GM12878 (cell line): ENCODE results near the gene IKBKG.

ENCODE experiments used
- BRCA1 ChIP-seq: IDR thresholded peaks from 2 replicates; pipeline ENCODE4 v1.6.1; 2011; ENCODE audit warnings: low read depth, low read length, improper control_type of control experiment
- LARP7 ChIP-seq: fragments of 450-650 bp; IDR thresholded peaks from 2 replicates; pipeline ENCODE4 v1.6.1; 2017; ENCODE audit warnings: mild to moderate bottlenecking
- NFYA ChIP-seq: IDR thresholded peaks from 2 replicates; pipeline ENCODE4 v1.6.1; 2011; ENCODE audit warnings: low read depth, mild to moderate bottlenecking, low read length, improper control_type of control experiment, borderline replicate concordance
- NR2C2 ChIP-seq: IDR thresholded peaks from 2 replicates; pipeline ENCODE4 v1.6.1; 2011; ENCODE audit warnings: borderline replicate concordance, low read depth; ENCODE audit not compliant: control insufficient read depth, insufficient read length
- NRF1 ChIP-seq: conservative IDR thresholded peaks from 2 replicates; pipeline ENCODE4 v1.6.1; 2011; ENCODE audit warnings: mild to moderate bottlenecking, low read depth, low read length, improper control_type of control experiment
- TAF1 ChIP-seq: IDR thresholded peaks from 2 replicates; pipeline ENCODE4 v1.6.1; 2011; ENCODE audit warnings: mild to moderate bottlenecking, low read depth, low read length, borderline replicate concordance
- ZNF207 ChIP-seq: fragments of 450-650 bp; IDR thresholded peaks from 2 replicates; pipeline ENCODE4 v1.6.1; 2014; ENCODE audit warnings: antibody characterized with exemption, mild to moderate bottlenecking, borderline replicate concordance
- TF ChIP-seq, protein P1 (sequence below), 3 experiments: IDR thresholded peaks in 2 of 3; conservative IDR thresholded peaks in 1 of 3; 2 replicates each; pipeline ENCODE4 v1.5.1; 2011; ENCODE audit warnings: low read depth in 3 of 3, low read length in 3 of 3, mild to moderate bottlenecking in 3 of 3, control low read depth in 2 of 3, moderate library complexity in 2 of 3, inconsistent platforms in 1 of 3, mixed read lengths in 1 of 3; ENCODE audit not compliant: control insufficient read depth in 2 of 3, insufficient read depth in 1 of 3; ENCODE audit errors: extremely low read depth in 1 of 3
- TF ChIP-seq, protein P2 (sequence below): fragments of 450-650 bp; IDR thresholded peaks from 2 replicates; pipeline ENCODE4 v1.6.1; 2016; ENCODE audit warnings: mild to moderate bottlenecking

DNA sequence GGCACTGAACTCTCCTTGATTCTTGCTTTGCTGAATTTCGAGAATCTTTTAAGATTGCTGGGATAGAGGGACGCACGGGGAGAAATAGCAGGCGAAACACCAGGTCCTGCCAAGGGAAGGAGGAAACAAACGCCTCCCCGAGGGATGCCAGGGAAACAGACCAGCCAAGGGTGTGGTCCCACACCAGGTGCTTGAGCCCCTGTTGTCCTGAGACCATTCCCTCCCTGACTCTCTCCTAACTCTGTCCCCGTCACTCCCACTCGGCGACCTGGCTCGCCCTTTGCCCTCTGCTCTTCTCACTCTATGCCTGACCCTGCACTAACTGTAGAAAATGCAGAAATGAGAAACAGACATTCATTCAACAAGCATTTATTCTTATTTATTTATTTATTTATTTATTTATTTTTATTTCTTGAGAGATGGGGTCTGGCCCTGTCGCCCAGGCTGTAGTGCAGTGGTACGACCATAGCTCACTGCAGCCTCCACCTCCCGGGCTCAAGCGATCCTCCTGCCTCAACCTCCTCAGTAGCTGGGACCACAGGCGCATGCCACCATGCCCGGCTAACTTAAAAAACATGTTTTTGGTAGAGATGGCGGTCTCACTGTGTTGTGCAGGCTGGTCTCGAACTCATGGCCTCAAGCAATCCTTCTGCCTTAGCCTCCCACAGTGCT lies 55.5 kb downstream of the IKBKG start:
- TF ChIP-seq BRCA1 (no peak), ZNF207 (no peak), NFYA (no peak), NR2C2 (no peak), NRF1 (no peak), TAF1 (no peak), LARP7 (no peak)
- TF ChIP-seq, protein P1, sequence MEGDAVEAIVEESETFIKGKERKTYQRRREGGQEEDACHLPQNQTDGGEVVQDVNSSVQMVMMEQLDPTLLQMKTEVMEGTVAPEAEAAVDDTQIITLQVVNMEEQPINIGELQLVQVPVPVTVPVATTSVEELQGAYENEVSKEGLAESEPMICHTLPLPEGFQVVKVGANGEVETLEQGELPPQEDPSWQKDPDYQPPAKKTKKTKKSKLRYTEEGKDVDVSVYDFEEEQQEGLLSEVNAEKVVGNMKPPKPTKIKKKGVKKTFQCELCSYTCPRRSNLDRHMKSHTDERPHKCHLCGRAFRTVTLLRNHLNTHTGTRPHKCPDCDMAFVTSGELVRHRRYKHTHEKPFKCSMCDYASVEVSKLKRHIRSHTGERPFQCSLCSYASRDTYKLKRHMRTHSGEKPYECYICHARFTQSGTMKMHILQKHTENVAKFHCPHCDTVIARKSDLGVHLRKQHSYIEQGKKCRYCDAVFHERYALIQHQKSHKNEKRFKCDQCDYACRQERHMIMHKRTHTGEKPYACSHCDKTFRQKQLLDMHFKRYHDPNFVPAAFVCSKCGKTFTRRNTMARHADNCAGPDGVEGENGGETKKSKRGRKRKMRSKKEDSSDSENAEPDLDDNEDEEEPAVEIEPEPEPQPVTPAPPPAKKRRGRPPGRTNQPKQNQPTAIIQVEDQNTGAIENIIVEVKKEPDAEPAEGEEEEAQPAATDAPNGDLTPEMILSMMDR (IDR thresholded peaks at IDR 0.05 in 2 of 3, conservative IDR thresholded peaks at IDR 0.05 in 1 of 3; ENCODE audit: control insufficient read depth in 2 of 3, extremely low read depth in 1 of 3, insufficient read depth in 1 of 3, low read depth in 3 of 3, low read length in 3 of 3), result no peak
- TF ChIP-seq, protein P2, sequence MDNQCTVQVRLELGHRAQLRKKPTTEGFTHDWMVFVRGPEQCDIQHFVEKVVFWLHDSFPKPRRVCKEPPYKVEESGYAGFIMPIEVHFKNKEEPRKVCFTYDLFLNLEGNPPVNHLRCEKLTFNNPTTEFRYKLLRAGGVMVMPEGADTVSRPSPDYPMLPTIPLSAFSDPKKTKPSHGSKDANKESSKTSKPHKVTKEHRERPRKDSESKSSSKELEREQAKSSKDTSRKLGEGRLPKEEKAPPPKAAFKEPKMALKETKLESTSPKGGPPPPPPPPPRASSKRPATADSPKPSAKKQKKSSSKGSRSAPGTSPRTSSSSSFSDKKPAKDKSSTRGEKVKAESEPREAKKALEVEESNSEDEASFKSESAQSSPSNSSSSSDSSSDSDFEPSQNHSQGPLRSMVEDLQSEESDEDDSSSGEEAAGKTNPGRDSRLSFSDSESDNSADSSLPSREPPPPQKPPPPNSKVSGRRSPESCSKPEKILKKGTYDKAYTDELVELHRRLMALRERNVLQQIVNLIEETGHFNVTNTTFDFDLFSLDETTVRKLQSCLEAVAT, result no peak
